SK-N-SH (cell line): ENCODE data around the gene TULP1. TPM values are rescaled to one million over a fixed set of nuclear protein-coding genes. Genes with fewer than 3 reads are reported as not detected.

ENCODE experiments used
- CTCF ChIA-PET: fragments of 300-600, 350-600 bp; formaldehyde crosslinking; extraction: SDS; loops from one replicate; lab custom pipeline; 2021; lab: Yijun Ruan, JAX
- POLR2A ChIA-PET: fragments of 350-600 bp; sonication (Branson Sonifier 250); formaldehyde crosslinking; extraction: SDS; loops from one replicate; lab custom pipeline; 2020; ENCODE audit warnings: antibody characterized with exemption, inconsistent platforms; lab: Yijun Ruan, JAX
- DNase-seq: peaks from one replicate; pipeline ENCODE4 v3.0.0; 2012
- H2AFZ ChIP-seq: fragments of 200-600 bp; sonication (generic); 2 replicates; pipeline ENCODE4 v1.8.1; 2016; ENCODE audit warnings: antibody characterized with exemption, mild to moderate bottlenecking, low read depth
- H3F3A ChIP-seq: fragments of 200-600 bp; sonication (generic); replicated peaks from 2 replicates; pipeline ENCODE3; 2016; ENCODE audit warnings: antibody characterized with exemption, mild to moderate bottlenecking; ENCODE audit not compliant: insufficient read depth
- H3K27ac ChIP-seq, 2 experiments: fragments of 200-500 bp in 1 of 2; fragments of 200-600 bp in 1 of 2; sonication (Bioruptor generic) in 1 of 2; sonication (generic), shearing (Covaris generic) in 1 of 2; 2 replicates each; pipeline versions ENCODE4 v1.5.1 to v1.6.1; 2014 to 2016; ENCODE audit warnings: low read depth in 2 of 2, inconsistent platforms in 1 of 2, low read length in 1 of 2, mild to moderate bottlenecking in 1 of 2, mixed read lengths in 1 of 2
- H3K27me3 ChIP-seq: fragments of 200-600 bp; sonication (generic), shearing (Covaris generic); 2 replicates; pipeline ENCODE4 v1.6.1; 2016; ENCODE audit warnings: mixed run types; ENCODE audit not compliant: insufficient read depth
- H3K36me3 ChIP-seq, 2 experiments: fragments of 200-500 bp in 1 of 2; fragments of 200-600 bp in 1 of 2; sonication (Bioruptor generic) in 1 of 2; sonication (generic) in 1 of 2; replicated peaks in 1 of 2; 2 replicates each; pipeline versions ENCODE3 to v1.5.1; 2014 to 2016; ENCODE audit warnings: low read length in 1 of 2, mild to moderate bottlenecking in 1 of 2; ENCODE audit not compliant: insufficient read depth in 2 of 2, control insufficient read depth in 1 of 2
- H3K4me1 ChIP-seq, 2 experiments: fragments of 200-500 bp in 1 of 2; fragments of 200-600 bp in 1 of 2; sonication (Bioruptor generic) in 1 of 2; sonication (generic), shearing (Covaris generic) in 1 of 2; 2 replicates each; pipeline versions ENCODE4 v1.5.1 to v1.6.1; 2014 to 2016; ENCODE audit warnings: low read depth in 1 of 2, low read length in 1 of 2, mixed run types in 1 of 2; ENCODE audit not compliant: insufficient read depth in 2 of 2, control insufficient read depth in 1 of 2
- H3K4me2 ChIP-seq: fragments of 200-600 bp; sonication (generic), shearing (Covaris generic); 2 replicates; pipeline ENCODE4 v1.6.1; 2017; ENCODE audit warnings: mixed run types
- H3K4me3 ChIP-seq, 2 experiments: fragments of 200-500 bp in 1 of 2; fragments of 200-600 bp in 1 of 2; sonication (Bioruptor generic) in 1 of 2; sonication (generic), shearing (Covaris generic) in 1 of 2; 2 replicates each; pipeline versions ENCODE4 v1.5.1 to v1.8.1; 2014 to 2016; ENCODE audit warnings: low read depth in 2 of 2, inconsistent platforms in 1 of 2, low read length in 1 of 2, mild to moderate bottlenecking in 1 of 2, mixed read lengths in 1 of 2, moderate library complexity in 1 of 2
- H3K79me2 ChIP-seq: fragments of 200-600 bp; sonication (generic); 2 replicates; pipeline ENCODE4 v1.8.1; 2017; ENCODE audit warnings: mild to moderate bottlenecking; ENCODE audit not compliant: insufficient read depth
- H3K9ac ChIP-seq: fragments of 200-600 bp; sonication (generic); 2 replicates; pipeline ENCODE4 v1.6.1; 2017; ENCODE audit warnings: mixed run types
- H3K9me2 ChIP-seq: fragments of 200-600 bp; sonication (generic); 2 replicates; pipeline ENCODE4 v1.6.1; 2017; ENCODE audit warnings: mixed run types
- H3K9me3 ChIP-seq: fragments of 200-600 bp; sonication (generic); 2 replicates; pipeline ENCODE4 v1.6.1; 2017; ENCODE audit warnings: mixed run types, mild to moderate bottlenecking, moderate library complexity
- H4K20me1 ChIP-seq: fragments of 200-600 bp; sonication (generic); 2 replicates; pipeline ENCODE4 v1.6.1; 2017; ENCODE audit warnings: mild to moderate bottlenecking, mixed run types; ENCODE audit not compliant: insufficient read depth
- CHD2 ChIP-seq: fragments of 150-350 bp; IDR thresholded peaks from 2 replicates; pipeline ENCODE4 v1.6.1; 2018; ENCODE audit warnings: low read length; ENCODE audit not compliant: partially characterized antibody
- FOXM1 ChIP-seq: IDR thresholded peaks from 2 replicates; pipeline ENCODE4 v1.4.0; 2012; ENCODE audit warnings: low read depth, mild to moderate bottlenecking
- GABPA ChIP-seq: IDR thresholded peaks from 2 replicates; pipeline ENCODE4 v1.4.0; 2012; ENCODE audit warnings: low read depth, mild to moderate bottlenecking
- NFIC ChIP-seq: IDR thresholded peaks from 2 replicates; pipeline ENCODE4 v1.4.0; 2012; ENCODE audit warnings: borderline replicate concordance
- POLR2AphosphoS5 ChIP-seq: IDR thresholded peaks from 2 replicates; pipeline ENCODE4 v1.6.1; 2012; ENCODE audit warnings: low read depth, low read length
- RAD21 ChIP-seq: IDR thresholded peaks from 2 replicates; pipeline ENCODE4 v1.6.1; 2012; ENCODE audit warnings: mild to moderate bottlenecking, low read length
- RFX5 ChIP-seq: IDR thresholded peaks from 2 replicates; pipeline ENCODE4 v1.6.1; 2012; ENCODE audit warnings: mild to moderate bottlenecking, improper control_type of control experiment, low read length
- RXRA ChIP-seq: IDR thresholded peaks from 2 replicates; pipeline ENCODE4 v1.4.0; 2012; ENCODE audit warnings: low read depth, mild to moderate bottlenecking, borderline replicate concordance
- SIN3A ChIP-seq: IDR thresholded peaks from 2 replicates; pipeline ENCODE4 v1.6.1; 2012; ENCODE audit warnings: low read depth, mild to moderate bottlenecking, low read length, moderate library complexity, borderline replicate concordance
- SMC3 ChIP-seq: IDR thresholded peaks from 2 replicates; pipeline ENCODE4 v1.6.1; 2012; ENCODE audit warnings: low read depth, low read length, improper control_type of control experiment
- TEAD4 ChIP-seq: IDR thresholded peaks from 2 replicates; pipeline ENCODE4 v1.4.0; 2012; ENCODE audit warnings: mild to moderate bottlenecking, borderline replicate concordance; ENCODE audit not compliant: insufficient read depth
- WGBS: methylation state at CpG from one replicate; pipeline ENCODE4 v1.1.6; 2017; ENCODE audit warnings: low lambda C conversion rate; 5-methylcytosine and 5-hydroxymethylcytosine counted together
- polyA plus RNA-seq, 3 experiments: library from polyadenylated mRNA; depleted of rRNA; stranded (reverse); fragments of >200 nt; gene quantifications; 2 replicates each; pipeline ENCODE4 v1.2.3, GENCODE V29; 2012
- TF ChIP-seq, protein P1 (sequence below): IDR thresholded peaks from 2 replicates; pipeline ENCODE4 v1.4.0; 2012; ENCODE audit warnings: low read depth
- TF ChIP-seq, protein P2 (sequence below): IDR thresholded peaks from 2 replicates; pipeline ENCODE4 v1.6.1; 2012; ENCODE audit warnings: mild to moderate bottlenecking, low read depth, low read length, moderate library complexity
- TF ChIP-seq, protein P3 (sequence below): fragments of 150-350 bp; IDR thresholded peaks from 2 replicates; pipeline ENCODE4 v1.6.1; 2016; ENCODE audit warnings: mild to moderate bottlenecking, low read depth, low read length
- TF ChIP-seq, protein P4 (sequence below): IDR thresholded peaks from 2 replicates; pipeline ENCODE4; 2012

The TULP1 gene
- polyA plus RNA-seq, 1 of the 3 experiments (the other 2 are of a cell fraction), result not detected

DNA sequence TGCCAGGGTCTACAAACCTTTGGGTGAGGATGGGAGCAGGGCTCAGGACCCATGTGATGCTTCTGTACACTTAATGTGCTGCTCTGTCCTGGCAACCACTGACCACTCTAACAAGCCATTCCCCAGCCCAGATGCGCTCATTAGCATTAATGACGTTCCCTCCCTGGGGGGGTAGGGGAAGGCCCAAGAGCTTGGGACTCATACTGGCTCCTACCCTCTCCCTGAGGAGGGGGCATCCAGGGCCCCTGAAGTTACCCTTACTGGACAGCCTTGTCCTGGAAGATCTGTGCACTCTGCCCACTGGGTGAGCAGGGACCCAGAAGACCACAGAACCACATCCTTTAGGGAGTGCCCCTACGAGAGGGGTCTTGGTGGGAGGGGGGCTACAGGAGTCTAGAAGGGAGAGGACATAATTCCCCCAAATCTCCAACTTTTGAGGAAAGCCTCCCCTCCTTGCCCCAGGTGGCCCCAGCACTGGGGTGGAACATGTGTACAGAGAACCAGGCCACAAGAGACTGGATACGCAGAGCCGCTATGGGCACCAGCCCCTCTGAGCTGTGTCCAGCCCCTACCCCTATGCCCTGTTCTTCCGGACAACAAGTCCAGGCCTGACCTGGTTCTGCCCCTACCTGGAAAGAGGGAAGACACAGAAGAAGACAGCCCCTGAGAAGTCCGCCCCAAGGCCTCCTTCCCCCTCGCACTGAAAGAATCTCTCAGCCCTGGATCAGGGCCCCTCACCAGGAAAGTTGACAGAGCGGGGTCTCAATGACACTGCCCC lies 17.2 kb downstream of the TULP1 start:
- CTCF ChIA-PET, result interaction anchor here (1.2 to 2.3 kb wide), 3 partner anchors 28 to 241 kb away, joined by 4 to 12 read pairs (median 10); partner anchors contain the start of gene ARMC12
- no peaks in the 10 kb centered on the region for H3F3A ChIP-seq
- peak; percentile 83 for TF ChIP-seq RFX5
- no peak for TF ChIP-seq SMC3
- TF ChIP-seq RXRA, result no peak
- TF ChIP-seq, all 33 proteins: peak for 1
- no peaks in the 10 kb centered on the region for H3K36me3 ChIP-seq
- peaks cover 14 to 62% of the 10 kb centered on the region in 2 experiments; a peak in 2 of 4 replicates for H3K4me1 ChIP-seq
- WGBS, result 94% methylated on average over 7 of the region's 9 CpGs
- peak overlapping the region; percentile 93 for H3K4me2 ChIP-seq
- DNase-seq, result no peak
- H3K27me3 ChIP-seq, result no peaks in the 10 kb centered on the region
- H4K20me1 ChIP-seq, result peaks cover 21% of the 10 kb centered on the region; the same call in 1 of the 2 replicates
- peak overlapping the region; percentile 66 to 67 for H3K4me3 ChIP-seq
- H3K27ac ChIP-seq, result no peak overlapping the region
- POLR2A ChIA-PET, result interaction anchor here (1.1 to 1.7 kb wide), 2 partner anchors 9 to 23 kb away, joined by 5 to 6 read pairs; no protein-coding TSS in a partner anchor
- no peaks in the 10 kb centered on the region for H3K9me3 ChIP-seq
- no peaks in the 10 kb centered on the region for H3K9me2 ChIP-seq
- H3K9ac ChIP-seq, result peak overlapping the region; percentile 81
- no peak overlapping the region for H2AFZ ChIP-seq
- H3K79me2 ChIP-seq, result peaks cover 20% of the 10 kb centered on the region; the same call in 1 of the 2 replicates

DNA sequence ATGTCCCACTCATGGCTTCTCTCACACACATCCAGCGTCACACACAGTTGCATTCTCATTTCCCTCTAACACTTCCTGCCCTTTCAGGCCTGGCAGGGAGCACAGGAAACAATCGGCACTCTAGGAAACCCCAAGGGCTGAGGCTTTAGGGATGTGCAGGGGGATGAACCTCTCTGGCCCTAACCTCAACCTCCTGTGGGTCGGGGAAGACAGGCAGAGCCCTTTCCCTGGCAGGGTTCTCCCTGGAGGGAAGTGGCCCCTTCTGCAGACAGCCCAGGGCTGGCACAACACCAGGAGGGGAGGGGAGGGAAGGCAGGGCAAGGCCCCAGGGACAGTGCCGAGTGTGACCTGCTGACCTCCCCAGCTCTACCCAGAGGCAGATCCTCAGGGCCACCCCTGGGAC lies 18.5 kb downstream of the TULP1 start:
- Histone ChIP-seq H3K79me2 (peaks cover 25% of the 10 kb centered on the region; the same call in 1 of the 2 replicates), H3K9ac (no peak overlapping the region), H3F3A (no peaks in the 10 kb centered on the region), H3K27me3 (no peaks in the 10 kb centered on the region), H3K4me2 (peak overlapping the region; percentile 19; the same call in 1 of the 2 replicates), H3K4me3 (no peak overlapping the region), H2AFZ (no peak overlapping the region), H3K9me3 (no peaks in the 10 kb centered on the region), H3K36me3 (no peaks in the 10 kb centered on the region), H3K4me1 (peaks cover 17 to 61% of the 10 kb centered on the region in 2 experiments; a peak in 2 of 4 replicates), H3K9me2 (no peaks in the 10 kb centered on the region), H3K27ac (no peak overlapping the region), H4K20me1 (peaks cover 21% of the 10 kb centered on the region; the same call in 1 of the 2 replicates)
- WGBS, result 62% methylated on average over 4 of the region's 4 CpGs
- DNase-seq, result peak; percentile 34
- ChIA-PET POLR2A (no interaction called here), CTCF (no interaction called here)
- TF ChIP-seq RXRA (no peak), SIN3A (no peak), RAD21 (no peak), TEAD4 (no peak), CHD2 (no peak), FOXM1 (no peak), GABPA (no peak), POLR2AphosphoS5 (no peak), NFIC (no peak)
- TF ChIP-seq, protein P1, sequence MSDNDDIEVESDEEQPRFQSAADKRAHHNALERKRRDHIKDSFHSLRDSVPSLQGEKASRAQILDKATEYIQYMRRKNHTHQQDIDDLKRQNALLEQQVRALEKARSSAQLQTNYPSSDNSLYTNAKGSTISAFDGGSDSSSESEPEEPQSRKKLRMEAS, result no peak
- TF ChIP-seq, protein P2, sequence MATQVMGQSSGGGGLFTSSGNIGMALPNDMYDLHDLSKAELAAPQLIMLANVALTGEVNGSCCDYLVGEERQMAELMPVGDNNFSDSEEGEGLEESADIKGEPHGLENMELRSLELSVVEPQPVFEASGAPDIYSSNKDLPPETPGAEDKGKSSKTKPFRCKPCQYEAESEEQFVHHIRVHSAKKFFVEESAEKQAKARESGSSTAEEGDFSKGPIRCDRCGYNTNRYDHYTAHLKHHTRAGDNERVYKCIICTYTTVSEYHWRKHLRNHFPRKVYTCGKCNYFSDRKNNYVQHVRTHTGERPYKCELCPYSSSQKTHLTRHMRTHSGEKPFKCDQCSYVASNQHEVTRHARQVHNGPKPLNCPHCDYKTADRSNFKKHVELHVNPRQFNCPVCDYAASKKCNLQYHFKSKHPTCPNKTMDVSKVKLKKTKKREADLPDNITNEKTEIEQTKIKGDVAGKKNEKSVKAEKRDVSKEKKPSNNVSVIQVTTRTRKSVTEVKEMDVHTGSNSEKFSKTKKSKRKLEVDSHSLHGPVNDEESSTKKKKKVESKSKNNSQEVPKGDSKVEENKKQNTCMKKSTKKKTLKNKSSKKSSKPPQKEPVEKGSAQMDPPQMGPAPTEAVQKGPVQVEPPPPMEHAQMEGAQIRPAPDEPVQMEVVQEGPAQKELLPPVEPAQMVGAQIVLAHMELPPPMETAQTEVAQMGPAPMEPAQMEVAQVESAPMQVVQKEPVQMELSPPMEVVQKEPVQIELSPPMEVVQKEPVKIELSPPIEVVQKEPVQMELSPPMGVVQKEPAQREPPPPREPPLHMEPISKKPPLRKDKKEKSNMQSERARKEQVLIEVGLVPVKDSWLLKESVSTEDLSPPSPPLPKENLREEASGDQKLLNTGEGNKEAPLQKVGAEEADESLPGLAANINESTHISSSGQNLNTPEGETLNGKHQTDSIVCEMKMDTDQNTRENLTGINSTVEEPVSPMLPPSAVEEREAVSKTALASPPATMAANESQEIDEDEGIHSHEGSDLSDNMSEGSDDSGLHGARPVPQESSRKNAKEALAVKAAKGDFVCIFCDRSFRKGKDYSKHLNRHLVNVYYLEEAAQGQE, result no peak
- TF ChIP-seq, protein P3, sequence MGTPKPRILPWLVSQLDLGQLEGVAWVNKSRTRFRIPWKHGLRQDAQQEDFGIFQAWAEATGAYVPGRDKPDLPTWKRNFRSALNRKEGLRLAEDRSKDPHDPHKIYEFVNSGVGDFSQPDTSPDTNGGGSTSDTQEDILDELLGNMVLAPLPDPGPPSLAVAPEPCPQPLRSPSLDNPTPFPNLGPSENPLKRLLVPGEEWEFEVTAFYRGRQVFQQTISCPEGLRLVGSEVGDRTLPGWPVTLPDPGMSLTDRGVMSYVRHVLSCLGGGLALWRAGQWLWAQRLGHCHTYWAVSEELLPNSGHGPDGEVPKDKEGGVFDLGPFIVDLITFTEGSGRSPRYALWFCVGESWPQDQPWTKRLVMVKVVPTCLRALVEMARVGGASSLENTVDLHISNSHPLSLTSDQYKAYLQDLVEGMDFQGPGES, result no peak
- TF ChIP-seq, protein P4, sequence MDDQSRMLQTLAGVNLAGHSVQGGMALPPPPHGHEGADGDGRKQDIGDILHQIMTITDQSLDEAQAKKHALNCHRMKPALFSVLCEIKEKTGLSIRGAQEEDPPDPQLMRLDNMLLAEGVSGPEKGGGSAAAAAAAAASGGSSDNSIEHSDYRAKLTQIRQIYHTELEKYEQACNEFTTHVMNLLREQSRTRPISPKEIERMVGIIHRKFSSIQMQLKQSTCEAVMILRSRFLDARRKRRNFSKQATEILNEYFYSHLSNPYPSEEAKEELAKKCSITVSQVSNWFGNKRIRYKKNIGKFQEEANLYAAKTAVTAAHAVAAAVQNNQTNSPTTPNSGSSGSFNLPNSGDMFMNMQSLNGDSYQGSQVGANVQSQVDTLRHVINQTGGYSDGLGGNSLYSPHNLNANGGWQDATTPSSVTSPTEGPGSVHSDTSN, result no peak
